Activated CD8-positive, alpha-beta memory T cell treated with anti-CD3 and anti-CD28 coated beads, Interleukin-2, amount 50 U/mL, for 48 hours (primary cell): Measurements from ENCODE around the gene EXOSC9.
"Not testable (repeated sequence)": the region's sequence is repeated elsewhere in the genome, so short reads cannot be mapped to it uniquely, and the experiment has no call there.

Experiments
- DNase-seq: peaks from one replicate; pipeline ENCODE4 v3.0.0-alpha.2; 2020

The EXOSC9 gene

GRCh38 chr4:121800961-121801714 is at the start of gene EXOSC9:
Gene EXOSC9 (plus strand): TSS chr4:121801323. CDS start chr4:121801425, 102 bp downstream.
- peak; percentile 99 for DNase-seq

GRCh38 chr4:121752142-121752541 is 49.0 kb upstream of the EXOSC9 start:
- DNase-seq, result not testable (repeated sequence)

- DNase-seq, result no peak
These were observed 42.1 kb upstream of the EXOSC9 start for GRCh38 chr4:121758925-121759568.

GRCh38 chr4:121760205-121760604 is 40.9 kb upstream of the EXOSC9 start:
- DNase-seq, result no peak

GRCh38 chr4:121764303-121764701 is 36.8 kb upstream of the EXOSC9 start:
- no peak for DNase-seq

GRCh38 chr4:121764702-121765367 is 36.3 kb upstream of the EXOSC9 start, which contains the start of gene SMIM43:
Gene SMIM43 (minus strand): TSS chr4:121765164. CDS start chr4:121765105, 59 bp downstream.
- no peak for DNase-seq

GRCh38 chr4:121765368-121765705 is 35.8 kb upstream of the EXOSC9 start:
- DNase-seq, result no peak

GRCh38 chr4:121765971-121766538 is 35.1 kb upstream of the EXOSC9 start:
- DNase-seq, result no peak

- DNase-seq, result no peak
These were observed 34.0 kb upstream of the EXOSC9 start for GRCh38 chr4:121767166-121767565.

GRCh38 chr4:121769341-121769740 is 31.8 kb upstream of the EXOSC9 start:
- no peak for DNase-seq

- DNase-seq, result no peak
These were observed 29.3 kb upstream of the EXOSC9 start for GRCh38 chr4:121771869-121772268.

- DNase-seq, result no peak
These were observed 27.2 kb upstream of the EXOSC9 start for GRCh38 chr4:121773883-121774282.

- no peak for DNase-seq
These were observed 24.3 kb upstream of the EXOSC9 start for GRCh38 chr4:121776610-121777401.

GRCh38 chr4:121777625-121778024 is 23.5 kb upstream of the EXOSC9 start:
- DNase-seq, result no peak

- no peak for DNase-seq
These were observed 22.0 kb upstream of the EXOSC9 start for GRCh38 chr4:121778991-121779628.

- no peak for DNase-seq
These were observed 17.9 kb upstream of the EXOSC9 start for GRCh38 chr4:121783210-121783609.

GRCh38 chr4:121784401-121784800 is 16.7 kb upstream of the EXOSC9 start:
- no peak for DNase-seq

- DNase-seq, result no peak
These were observed 16.1 kb upstream of the EXOSC9 start for GRCh38 chr4:121784975-121785374.

- no peak for DNase-seq
These were observed 15.6 kb upstream of the EXOSC9 start for GRCh38 chr4:121785479-121785878.

GRCh38 chr4:121786221-121786620 is 14.9 kb upstream of the EXOSC9 start:
- DNase-seq, result no peak

- DNase-seq, result no peak
These were observed 12.2 kb upstream of the EXOSC9 start for GRCh38 chr4:121788896-121789295.

GRCh38 chr4:121789455-121789854 is 11.7 kb upstream of the EXOSC9 start:
- no peak for DNase-seq
